SK-N-SH (cell line): ENCODE data around the gene ZNF236. TPM values are rescaled to one million over a fixed set of nuclear protein-coding genes. Genes with fewer than 3 reads are reported as not detected.

ENCODE experiments used
- CTCF ChIA-PET: fragments of 300-600, 350-600 bp; formaldehyde crosslinking; extraction: SDS; loops from one replicate; lab custom pipeline; 2021; lab: Yijun Ruan, JAX
- POLR2A ChIA-PET: fragments of 350-600 bp; sonication (Branson Sonifier 250); formaldehyde crosslinking; extraction: SDS; loops from one replicate; lab custom pipeline; 2020; ENCODE audit warnings: antibody characterized with exemption, inconsistent platforms; lab: Yijun Ruan, JAX
- DNase-seq: peaks from one replicate; pipeline ENCODE4 v3.0.0; 2012
- H2AFZ ChIP-seq: fragments of 200-600 bp; sonication (generic); 2 replicates; pipeline ENCODE4 v1.8.1; 2016; ENCODE audit warnings: antibody characterized with exemption, mild to moderate bottlenecking, low read depth
- H3F3A ChIP-seq: fragments of 200-600 bp; sonication (generic); replicated peaks from 2 replicates; pipeline ENCODE3; 2016; ENCODE audit warnings: antibody characterized with exemption, mild to moderate bottlenecking; ENCODE audit not compliant: insufficient read depth
- H3K27ac ChIP-seq, 2 experiments: fragments of 200-500 bp in 1 of 2; fragments of 200-600 bp in 1 of 2; sonication (Bioruptor generic) in 1 of 2; sonication (generic), shearing (Covaris generic) in 1 of 2; 2 replicates each; pipeline versions ENCODE4 v1.5.1 to v1.6.1; 2014 to 2016; ENCODE audit warnings: low read depth in 2 of 2, inconsistent platforms in 1 of 2, low read length in 1 of 2, mild to moderate bottlenecking in 1 of 2, mixed read lengths in 1 of 2
- H3K27me3 ChIP-seq: fragments of 200-600 bp; sonication (generic), shearing (Covaris generic); 2 replicates; pipeline ENCODE4 v1.6.1; 2016; ENCODE audit warnings: mixed run types; ENCODE audit not compliant: insufficient read depth
- H3K36me3 ChIP-seq, 2 experiments: fragments of 200-500 bp in 1 of 2; fragments of 200-600 bp in 1 of 2; sonication (Bioruptor generic) in 1 of 2; sonication (generic) in 1 of 2; replicated peaks in 1 of 2; 2 replicates each; pipeline versions ENCODE3 to v1.5.1; 2014 to 2016; ENCODE audit warnings: low read length in 1 of 2, mild to moderate bottlenecking in 1 of 2; ENCODE audit not compliant: insufficient read depth in 2 of 2, control insufficient read depth in 1 of 2
- H3K4me1 ChIP-seq, 2 experiments: fragments of 200-500 bp in 1 of 2; fragments of 200-600 bp in 1 of 2; sonication (Bioruptor generic) in 1 of 2; sonication (generic), shearing (Covaris generic) in 1 of 2; 2 replicates each; pipeline versions ENCODE4 v1.5.1 to v1.6.1; 2014 to 2016; ENCODE audit warnings: low read depth in 1 of 2, low read length in 1 of 2, mixed run types in 1 of 2; ENCODE audit not compliant: insufficient read depth in 2 of 2, control insufficient read depth in 1 of 2
- H3K4me2 ChIP-seq: fragments of 200-600 bp; sonication (generic), shearing (Covaris generic); 2 replicates; pipeline ENCODE4 v1.6.1; 2017; ENCODE audit warnings: mixed run types
- H3K4me3 ChIP-seq, 2 experiments: fragments of 200-500 bp in 1 of 2; fragments of 200-600 bp in 1 of 2; sonication (Bioruptor generic) in 1 of 2; sonication (generic), shearing (Covaris generic) in 1 of 2; 2 replicates each; pipeline versions ENCODE4 v1.5.1 to v1.8.1; 2014 to 2016; ENCODE audit warnings: low read depth in 2 of 2, inconsistent platforms in 1 of 2, low read length in 1 of 2, mild to moderate bottlenecking in 1 of 2, mixed read lengths in 1 of 2, moderate library complexity in 1 of 2
- H3K79me2 ChIP-seq: fragments of 200-600 bp; sonication (generic); 2 replicates; pipeline ENCODE4 v1.8.1; 2017; ENCODE audit warnings: mild to moderate bottlenecking; ENCODE audit not compliant: insufficient read depth
- H3K9ac ChIP-seq: fragments of 200-600 bp; sonication (generic); 2 replicates; pipeline ENCODE4 v1.6.1; 2017; ENCODE audit warnings: mixed run types
- H3K9me2 ChIP-seq: fragments of 200-600 bp; sonication (generic); 2 replicates; pipeline ENCODE4 v1.6.1; 2017; ENCODE audit warnings: mixed run types
- H3K9me3 ChIP-seq: fragments of 200-600 bp; sonication (generic); 2 replicates; pipeline ENCODE4 v1.6.1; 2017; ENCODE audit warnings: mixed run types, mild to moderate bottlenecking, moderate library complexity
- H4K20me1 ChIP-seq: fragments of 200-600 bp; sonication (generic); 2 replicates; pipeline ENCODE4 v1.6.1; 2017; ENCODE audit warnings: mild to moderate bottlenecking, mixed run types; ENCODE audit not compliant: insufficient read depth
- MAX ChIP-seq: IDR thresholded peaks from 2 replicates; pipeline ENCODE4 v1.4.0; 2012; ENCODE audit warnings: low read depth
- MXI1 ChIP-seq: IDR thresholded peaks from 2 replicates; pipeline ENCODE4 v1.6.1; 2012; ENCODE audit warnings: mild to moderate bottlenecking, low read depth, low read length, improper control_type of control experiment
- RAD21 ChIP-seq: IDR thresholded peaks from 2 replicates; pipeline ENCODE4 v1.6.1; 2012; ENCODE audit warnings: mild to moderate bottlenecking, low read length
- TCF12 ChIP-seq: IDR thresholded peaks from 2 replicates; pipeline ENCODE4 v1.4.0; 2012
- USF2 ChIP-seq: fragments of 150-350 bp; IDR thresholded peaks from 2 replicates; pipeline ENCODE4 v1.6.1; 2017; ENCODE audit warnings: antibody characterized with exemption, low read length, low read depth, borderline replicate concordance
- WGBS: methylation state at CpG from one replicate; pipeline ENCODE4 v1.1.6; 2017; ENCODE audit warnings: low lambda C conversion rate; 5-methylcytosine and 5-hydroxymethylcytosine counted together
- polyA plus RNA-seq, 3 experiments: library from polyadenylated mRNA; depleted of rRNA; stranded (reverse); fragments of >200 nt; gene quantifications; 2 replicates each; pipeline ENCODE4 v1.2.3, GENCODE V29; 2012
- TF ChIP-seq, protein P1 (sequence below): IDR thresholded peaks from 2 replicates; pipeline ENCODE4 v1.4.0; 2012; ENCODE audit warnings: low read depth, borderline replicate concordance
- TF ChIP-seq, protein P2 (sequence below): fragments of 200-600 bp; sonication (generic); IDR thresholded peaks from 2 replicates; pipeline ENCODE4 v1.6.1; 2017; ENCODE audit warnings: antibody characterized with exemption, mild to moderate bottlenecking, moderate library complexity
- TF ChIP-seq, protein P3 (sequence below): IDR thresholded peaks from 2 replicates; pipeline ENCODE4 v1.6.1; 2012; ENCODE audit warnings: mild to moderate bottlenecking, low read depth, low read length, moderate library complexity
- TF ChIP-seq, protein P4 (sequence below): IDR thresholded peaks from 2 replicates; pipeline ENCODE4; 2012

Gene ZNF236
- polyA plus RNA-seq, 1 of the 3 experiments (the other 2 are of a cell fraction) = 4.2 TPM

DNA sequence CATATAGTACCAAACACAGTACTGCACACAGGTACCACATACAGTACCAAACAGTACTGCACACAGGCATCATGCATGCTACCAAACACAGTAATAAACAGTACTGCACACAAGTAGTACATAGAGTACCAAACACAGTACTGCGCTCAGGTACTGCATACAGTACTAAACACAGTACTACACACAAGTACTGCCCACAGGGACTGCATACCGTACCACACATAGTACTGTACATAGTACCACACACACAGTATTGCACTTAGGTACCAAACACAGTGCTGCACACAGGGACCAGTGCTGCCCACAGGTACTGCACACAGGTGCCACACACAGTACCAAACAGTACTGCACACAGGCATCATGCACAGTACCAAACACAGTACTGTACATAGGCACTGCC is 74.9 kb downstream of the ZNF236 start:
- Histone ChIP-seq H3K79me2 (no peaks in the 10 kb centered on the region), H3K27me3 (no peaks in the 10 kb centered on the region), H3K9me3 (no peaks in the 10 kb centered on the region), H3K36me3 (peaks cover 71 to 89% of the 10 kb centered on the region in 2 experiments), H4K20me1 (no peaks in the 10 kb centered on the region), H3K27ac (no peak overlapping the region), H3F3A (no peaks in the 10 kb centered on the region), H3K9me2 (no peaks in the 10 kb centered on the region), H2AFZ (no peak overlapping the region), H3K4me1 (no peaks in the 10 kb centered on the region), H3K4me3 (no peak overlapping the region), H3K4me2 (no peak overlapping the region), H3K9ac (no peak overlapping the region)
- DNase-seq = no peak
- ChIA-PET CTCF (interaction anchor here (1.5 kb wide), 1 partner anchor 87 kb away, joined by 4 read pairs; no protein-coding TSS in a partner anchor), POLR2A (no interaction called here)
- no peak for TF ChIP-seq MAX
- TF ChIP-seq, protein P1, sequence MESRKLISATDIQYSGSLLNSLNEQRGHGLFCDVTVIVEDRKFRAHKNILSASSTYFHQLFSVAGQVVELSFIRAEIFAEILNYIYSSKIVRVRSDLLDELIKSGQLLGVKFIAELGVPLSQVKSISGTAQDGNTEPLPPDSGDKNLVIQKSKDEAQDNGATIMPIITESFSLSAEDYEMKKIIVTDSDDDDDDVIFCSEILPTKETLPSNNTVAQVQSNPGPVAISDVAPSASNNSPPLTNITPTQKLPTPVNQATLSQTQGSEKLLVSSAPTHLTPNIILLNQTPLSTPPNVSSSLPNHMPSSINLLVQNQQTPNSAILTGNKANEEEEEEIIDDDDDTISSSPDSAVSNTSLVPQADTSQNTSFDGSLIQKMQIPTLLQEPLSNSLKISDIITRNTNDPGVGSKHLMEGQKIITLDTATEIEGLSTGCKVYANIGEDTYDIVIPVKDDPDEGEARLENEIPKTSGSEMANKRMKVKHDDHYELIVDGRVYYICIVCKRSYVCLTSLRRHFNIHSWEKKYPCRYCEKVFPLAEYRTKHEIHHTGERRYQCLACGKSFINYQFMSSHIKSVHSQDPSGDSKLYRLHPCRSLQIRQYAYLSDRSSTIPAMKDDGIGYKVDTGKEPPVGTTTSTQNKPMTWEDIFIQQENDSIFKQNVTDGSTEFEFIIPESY = no peak
- no peak for TF ChIP-seq RAD21
- TF ChIP-seq MXI1 = no peak
- TF ChIP-seq, protein P2, sequence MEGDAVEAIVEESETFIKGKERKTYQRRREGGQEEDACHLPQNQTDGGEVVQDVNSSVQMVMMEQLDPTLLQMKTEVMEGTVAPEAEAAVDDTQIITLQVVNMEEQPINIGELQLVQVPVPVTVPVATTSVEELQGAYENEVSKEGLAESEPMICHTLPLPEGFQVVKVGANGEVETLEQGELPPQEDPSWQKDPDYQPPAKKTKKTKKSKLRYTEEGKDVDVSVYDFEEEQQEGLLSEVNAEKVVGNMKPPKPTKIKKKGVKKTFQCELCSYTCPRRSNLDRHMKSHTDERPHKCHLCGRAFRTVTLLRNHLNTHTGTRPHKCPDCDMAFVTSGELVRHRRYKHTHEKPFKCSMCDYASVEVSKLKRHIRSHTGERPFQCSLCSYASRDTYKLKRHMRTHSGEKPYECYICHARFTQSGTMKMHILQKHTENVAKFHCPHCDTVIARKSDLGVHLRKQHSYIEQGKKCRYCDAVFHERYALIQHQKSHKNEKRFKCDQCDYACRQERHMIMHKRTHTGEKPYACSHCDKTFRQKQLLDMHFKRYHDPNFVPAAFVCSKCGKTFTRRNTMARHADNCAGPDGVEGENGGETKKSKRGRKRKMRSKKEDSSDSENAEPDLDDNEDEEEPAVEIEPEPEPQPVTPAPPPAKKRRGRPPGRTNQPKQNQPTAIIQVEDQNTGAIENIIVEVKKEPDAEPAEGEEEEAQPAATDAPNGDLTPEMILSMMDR = no peak
- TF ChIP-seq TCF12 = no peak
- TF ChIP-seq, protein P3, sequence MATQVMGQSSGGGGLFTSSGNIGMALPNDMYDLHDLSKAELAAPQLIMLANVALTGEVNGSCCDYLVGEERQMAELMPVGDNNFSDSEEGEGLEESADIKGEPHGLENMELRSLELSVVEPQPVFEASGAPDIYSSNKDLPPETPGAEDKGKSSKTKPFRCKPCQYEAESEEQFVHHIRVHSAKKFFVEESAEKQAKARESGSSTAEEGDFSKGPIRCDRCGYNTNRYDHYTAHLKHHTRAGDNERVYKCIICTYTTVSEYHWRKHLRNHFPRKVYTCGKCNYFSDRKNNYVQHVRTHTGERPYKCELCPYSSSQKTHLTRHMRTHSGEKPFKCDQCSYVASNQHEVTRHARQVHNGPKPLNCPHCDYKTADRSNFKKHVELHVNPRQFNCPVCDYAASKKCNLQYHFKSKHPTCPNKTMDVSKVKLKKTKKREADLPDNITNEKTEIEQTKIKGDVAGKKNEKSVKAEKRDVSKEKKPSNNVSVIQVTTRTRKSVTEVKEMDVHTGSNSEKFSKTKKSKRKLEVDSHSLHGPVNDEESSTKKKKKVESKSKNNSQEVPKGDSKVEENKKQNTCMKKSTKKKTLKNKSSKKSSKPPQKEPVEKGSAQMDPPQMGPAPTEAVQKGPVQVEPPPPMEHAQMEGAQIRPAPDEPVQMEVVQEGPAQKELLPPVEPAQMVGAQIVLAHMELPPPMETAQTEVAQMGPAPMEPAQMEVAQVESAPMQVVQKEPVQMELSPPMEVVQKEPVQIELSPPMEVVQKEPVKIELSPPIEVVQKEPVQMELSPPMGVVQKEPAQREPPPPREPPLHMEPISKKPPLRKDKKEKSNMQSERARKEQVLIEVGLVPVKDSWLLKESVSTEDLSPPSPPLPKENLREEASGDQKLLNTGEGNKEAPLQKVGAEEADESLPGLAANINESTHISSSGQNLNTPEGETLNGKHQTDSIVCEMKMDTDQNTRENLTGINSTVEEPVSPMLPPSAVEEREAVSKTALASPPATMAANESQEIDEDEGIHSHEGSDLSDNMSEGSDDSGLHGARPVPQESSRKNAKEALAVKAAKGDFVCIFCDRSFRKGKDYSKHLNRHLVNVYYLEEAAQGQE = no peak
- TF ChIP-seq, protein P4, sequence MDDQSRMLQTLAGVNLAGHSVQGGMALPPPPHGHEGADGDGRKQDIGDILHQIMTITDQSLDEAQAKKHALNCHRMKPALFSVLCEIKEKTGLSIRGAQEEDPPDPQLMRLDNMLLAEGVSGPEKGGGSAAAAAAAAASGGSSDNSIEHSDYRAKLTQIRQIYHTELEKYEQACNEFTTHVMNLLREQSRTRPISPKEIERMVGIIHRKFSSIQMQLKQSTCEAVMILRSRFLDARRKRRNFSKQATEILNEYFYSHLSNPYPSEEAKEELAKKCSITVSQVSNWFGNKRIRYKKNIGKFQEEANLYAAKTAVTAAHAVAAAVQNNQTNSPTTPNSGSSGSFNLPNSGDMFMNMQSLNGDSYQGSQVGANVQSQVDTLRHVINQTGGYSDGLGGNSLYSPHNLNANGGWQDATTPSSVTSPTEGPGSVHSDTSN = no peak
- no peak for TF ChIP-seq USF2
- 94% methylated on average over 2 of the region's 2 CpGs for WGBS
